GM10266 (cell line): ENCODE measurements around the gene MMP17.

Experiments
- DNase-seq: peaks from one replicate; pipeline ENCODE4 v3.0.0; 2012; ENCODE audit errors: extremely low spot score
- CTCF ChIP-seq: IDR thresholded peaks from 2 replicates; pipeline ENCODE4 v1.5.1; 2012; ENCODE audit warnings: mild to moderate bottlenecking, low read depth; ENCODE audit not compliant: control insufficient read depth, insufficient read depth; ENCODE audit errors: missing control alignments

Gene MMP17

GRCh38 chr12:131834798-131835615 lies 6.8 kb downstream of the MMP17 start:
- no peak for DNase-seq
- TF ChIP-seq CTCF = no peak

DNA sequence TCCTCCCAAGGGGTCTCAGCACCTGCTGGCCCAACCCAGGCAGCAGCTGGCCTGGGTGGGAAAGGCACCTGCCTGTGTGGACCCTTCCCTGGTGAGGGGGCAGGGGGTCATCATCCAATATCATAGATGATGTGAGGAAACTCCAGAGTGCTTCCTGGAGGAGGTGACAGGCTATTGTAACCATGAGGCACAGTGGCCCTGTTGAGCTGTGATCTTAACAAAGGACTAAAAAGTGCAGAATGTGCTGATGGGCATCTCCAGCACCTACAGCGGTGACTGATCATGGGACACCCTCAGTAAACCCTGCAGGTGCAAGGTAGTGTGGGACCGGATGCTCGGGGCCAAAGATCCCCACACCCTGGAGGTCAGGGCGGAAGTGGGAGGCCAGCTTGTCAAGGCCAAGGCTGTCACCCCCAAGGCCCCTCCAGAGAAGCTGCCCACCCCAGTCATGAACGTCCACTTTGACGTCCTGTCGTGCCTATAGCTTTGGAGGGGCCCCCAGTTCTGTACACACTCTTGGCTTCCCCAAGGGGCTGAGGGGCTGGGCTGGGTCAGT lies 7.5 kb downstream of the MMP17 start:
- no peak for TF ChIP-seq CTCF
- no peak for DNase-seq

- TF ChIP-seq CTCF = peak; percentile 40
- DNase-seq = no peak
Measured at GRCh38 chr12:131836193-131836592, 8.0 kb downstream of the MMP17 start.

DNA sequence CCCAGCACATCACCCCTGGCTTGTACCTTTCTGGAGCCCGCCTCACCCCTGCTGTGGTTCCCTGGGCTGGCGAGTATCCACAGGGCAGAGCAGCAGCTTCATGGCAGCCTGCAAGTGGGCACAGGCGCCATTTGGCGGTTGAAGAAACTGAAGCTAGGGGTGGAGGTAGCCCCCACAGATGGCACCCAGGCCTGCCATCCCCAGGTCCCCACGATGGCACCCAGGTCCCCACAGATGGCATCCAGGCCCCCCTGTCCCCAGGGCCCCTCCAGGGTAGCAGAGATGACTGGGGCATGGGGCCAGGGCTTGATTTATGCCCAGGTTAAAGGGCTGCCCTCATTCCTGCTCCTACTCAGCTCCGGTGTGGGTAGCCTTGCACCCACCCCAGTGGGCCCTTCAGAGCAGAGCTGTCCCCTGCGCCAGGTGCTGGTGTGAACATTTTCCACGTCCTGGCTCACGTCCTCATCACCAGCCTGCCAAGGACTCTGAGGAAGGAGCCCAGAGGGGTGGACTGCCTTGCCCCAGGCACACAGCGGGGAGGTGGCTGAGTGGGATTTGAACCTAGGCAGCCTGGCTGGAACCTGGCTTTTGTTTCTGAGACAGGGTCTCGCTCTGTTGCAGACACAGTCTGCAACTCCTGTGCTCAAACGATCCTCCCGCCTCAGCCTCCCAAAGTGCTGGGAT lies 8.7 kb downstream of the MMP17 start:
- DNase-seq = no peak
- no peak for TF ChIP-seq CTCF

GRCh38 chr12:131840643-131841416 lies 12.6 kb downstream of the MMP17 start:
- DNase-seq = no peak
- no peak for TF ChIP-seq CTCF

DNA sequence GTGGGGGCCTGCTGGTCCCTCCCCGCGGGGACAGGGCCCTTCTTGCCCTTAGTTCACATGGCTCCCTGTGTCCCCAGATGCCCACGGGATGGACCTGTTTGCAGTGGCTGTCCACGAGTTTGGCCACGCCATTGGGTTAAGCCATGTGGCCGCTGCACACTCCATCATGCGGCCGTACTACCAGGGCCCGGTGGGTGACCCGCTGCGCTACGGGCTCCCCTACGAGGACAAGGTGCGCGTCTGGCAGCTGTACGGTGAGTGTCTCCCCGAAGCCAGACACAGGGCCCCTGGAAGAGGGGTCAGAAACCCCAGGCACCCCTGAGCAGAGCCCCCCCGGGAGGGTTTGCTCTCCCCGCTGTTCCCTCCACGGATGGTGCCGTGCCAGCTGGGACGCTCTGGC lies 13.4 kb downstream of the MMP17 start:
- no peak for TF ChIP-seq CTCF
- DNase-seq = no peak
